Measurements from ENCODE around the gene MSANTD2.

The MSANTD2 gene

DNA sequence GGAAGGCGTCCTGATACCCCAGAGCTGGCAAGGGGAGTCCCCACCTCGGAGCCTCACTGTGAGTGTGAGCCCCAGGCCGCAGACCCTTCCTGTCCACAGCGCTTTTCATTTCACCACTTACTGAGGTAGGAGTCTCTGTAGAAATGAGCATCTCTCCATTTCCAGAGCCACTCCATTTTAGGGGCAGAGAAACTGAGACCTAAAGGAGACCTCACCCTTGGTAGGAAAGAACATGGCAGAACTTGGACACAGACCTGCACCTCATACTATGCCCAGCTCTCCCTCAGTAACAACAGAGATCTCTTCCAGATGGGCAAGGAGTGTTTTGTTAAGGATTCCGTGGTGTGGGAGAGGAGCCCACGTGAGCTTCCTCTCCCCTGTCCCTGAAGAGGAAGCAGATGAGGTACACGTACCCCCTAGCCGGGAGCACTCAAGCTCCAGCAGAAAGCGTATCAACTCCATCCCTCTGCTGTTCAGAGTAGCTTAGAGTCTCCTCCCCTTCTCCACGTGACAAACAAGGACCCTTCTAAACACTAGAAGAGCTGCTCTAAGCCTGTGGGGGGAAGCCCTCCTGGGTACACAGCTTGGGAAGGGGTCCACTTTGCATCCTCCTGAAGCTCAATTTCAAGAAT lies 47.6 kb downstream of the MSANTD2 start:
- DNase-seq: no peak

DNA sequence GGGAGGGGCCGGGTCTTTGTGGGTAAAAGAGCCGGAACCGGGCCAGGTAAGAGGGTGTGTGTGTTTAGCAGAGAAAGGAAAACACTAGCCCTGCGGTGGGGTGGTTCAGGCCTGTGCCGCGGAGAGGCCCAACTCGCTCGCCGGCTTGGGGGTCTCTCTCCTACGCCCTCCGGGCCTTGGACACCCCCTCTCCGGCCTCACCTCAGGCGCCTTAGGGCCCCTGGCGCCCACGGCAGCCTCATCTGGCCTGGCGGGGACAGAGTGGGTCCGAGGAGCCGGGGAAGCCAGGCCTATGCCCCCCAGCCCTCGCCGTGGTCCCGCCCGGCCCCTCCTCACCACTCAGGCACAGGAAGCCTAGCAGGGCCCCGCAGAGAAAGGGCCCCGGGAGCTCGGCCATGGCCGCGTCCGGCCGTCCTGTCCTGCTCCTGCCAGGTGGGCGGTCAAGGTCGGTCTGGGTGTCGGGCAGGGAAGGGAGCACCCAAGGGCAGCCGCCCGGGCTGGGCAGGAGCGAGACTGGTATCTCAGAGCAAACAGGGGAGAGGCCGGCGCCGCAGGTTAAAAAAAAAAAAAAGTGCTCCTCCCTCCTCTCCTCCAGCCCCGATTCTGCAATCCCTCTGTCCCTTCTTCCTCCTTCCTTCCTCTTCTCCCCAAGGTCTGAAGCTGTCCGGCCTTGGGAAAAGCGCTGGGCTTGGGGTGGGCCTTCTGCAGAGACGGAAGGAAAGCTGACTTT lies 48.3 kb downstream of the MSANTD2 start, which contains the start of gene VSIG2:
Gene VSIG2, minus strand, starts transcription at position 515 of the 730 bp plus-strand sequence. Its CDS starts 118 bp downstream, at position 397.
- DNase-seq: no peak

DNA sequence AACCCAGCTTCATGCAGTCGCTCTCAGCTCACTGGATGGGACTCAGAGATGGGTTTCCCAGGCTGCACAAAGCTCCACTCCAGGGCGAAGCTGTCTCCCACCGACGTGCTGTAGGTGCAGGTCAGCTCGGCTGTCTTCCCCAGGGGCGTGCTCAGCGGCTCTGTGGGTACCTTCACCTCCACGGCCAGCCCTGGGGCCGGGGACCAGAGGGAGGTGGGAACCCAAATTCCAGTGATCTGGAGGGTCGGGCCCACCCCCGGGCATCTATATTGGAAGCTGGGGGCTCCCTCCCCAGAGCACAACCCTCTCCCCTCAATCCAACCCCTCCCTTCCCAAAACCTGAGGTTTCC lies 48.8 kb downstream of the MSANTD2 start:
- no peak for DNase-seq

DNA sequence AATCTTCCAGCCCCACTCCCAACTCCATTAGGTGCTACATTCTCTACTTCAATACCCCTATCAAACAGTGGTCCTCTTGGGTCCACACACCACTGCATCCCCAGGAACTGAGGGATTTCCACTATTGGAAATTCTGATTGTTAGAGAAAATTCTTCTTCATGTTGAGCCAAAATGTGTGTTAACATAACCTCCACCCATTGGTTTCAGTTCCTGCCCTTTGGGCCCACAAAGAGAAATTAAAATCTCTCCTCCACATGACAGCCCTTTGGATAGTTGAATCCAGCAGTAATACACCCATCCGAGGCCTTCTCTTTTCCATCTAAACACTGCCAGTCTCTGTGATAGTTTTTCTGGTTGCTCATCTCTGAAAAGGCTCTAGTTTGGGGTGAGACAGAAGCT lies 50.3 kb downstream of the MSANTD2 start:
- DNase-seq: no peak

DNA sequence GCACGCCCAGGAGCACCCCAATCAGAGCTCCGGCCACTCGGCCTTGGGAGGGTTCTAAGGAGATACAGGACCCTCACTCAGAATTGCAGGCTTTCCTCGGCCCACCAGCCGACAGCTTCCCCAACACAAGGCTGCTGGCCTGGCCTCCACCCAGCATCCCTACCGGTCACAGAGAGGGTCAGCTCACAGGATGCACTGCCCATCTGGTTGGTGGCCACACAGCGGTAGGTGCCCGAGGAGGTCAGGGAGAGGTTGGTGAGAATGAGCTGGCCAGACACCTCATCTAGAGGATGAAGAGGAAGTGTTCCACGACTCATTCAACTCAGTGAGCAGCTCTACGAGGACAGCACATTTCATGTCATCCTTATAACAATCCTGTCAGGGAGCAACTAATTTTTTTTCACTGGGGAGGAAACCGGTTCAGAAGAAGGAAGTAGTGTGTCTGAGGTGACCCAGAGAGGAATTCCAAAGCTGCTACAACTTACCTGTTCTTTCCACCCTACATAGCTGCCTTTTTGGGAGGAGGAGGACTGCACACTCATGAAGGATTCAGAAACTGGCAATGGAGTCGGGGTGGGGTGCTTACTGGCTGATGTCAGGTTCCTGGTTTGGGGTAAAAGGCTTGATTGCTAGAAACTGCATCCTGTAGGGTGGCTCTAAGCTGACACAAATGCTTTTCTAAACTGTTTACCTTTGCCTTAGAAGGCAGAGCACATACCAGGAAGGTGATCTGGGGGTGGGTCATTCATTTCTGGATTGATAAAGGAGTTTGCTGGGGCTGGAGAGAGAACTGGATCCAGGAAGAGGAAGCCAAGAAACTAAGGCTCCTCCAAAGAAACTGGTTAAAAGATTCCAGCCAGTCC lies 51.5 kb downstream of the MSANTD2 start:
- no peak for DNase-seq

DNA sequence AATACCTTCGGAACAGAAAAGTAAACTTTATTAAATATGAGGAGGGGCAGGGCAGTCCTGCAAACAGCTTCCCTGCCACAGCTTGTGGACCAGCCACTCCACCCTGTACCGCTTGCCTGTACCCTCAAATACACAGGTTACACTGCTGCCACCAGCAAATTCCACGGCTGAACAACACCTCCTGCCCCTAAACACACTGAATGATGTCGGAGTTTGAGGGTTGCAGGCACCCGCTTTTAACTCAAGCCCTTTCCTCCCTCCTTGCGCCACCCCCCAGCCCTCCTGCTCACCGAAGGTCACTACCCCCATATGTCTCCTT lies 52.1 kb downstream of the MSANTD2 start:
- DNase-seq: no peak

DNA sequence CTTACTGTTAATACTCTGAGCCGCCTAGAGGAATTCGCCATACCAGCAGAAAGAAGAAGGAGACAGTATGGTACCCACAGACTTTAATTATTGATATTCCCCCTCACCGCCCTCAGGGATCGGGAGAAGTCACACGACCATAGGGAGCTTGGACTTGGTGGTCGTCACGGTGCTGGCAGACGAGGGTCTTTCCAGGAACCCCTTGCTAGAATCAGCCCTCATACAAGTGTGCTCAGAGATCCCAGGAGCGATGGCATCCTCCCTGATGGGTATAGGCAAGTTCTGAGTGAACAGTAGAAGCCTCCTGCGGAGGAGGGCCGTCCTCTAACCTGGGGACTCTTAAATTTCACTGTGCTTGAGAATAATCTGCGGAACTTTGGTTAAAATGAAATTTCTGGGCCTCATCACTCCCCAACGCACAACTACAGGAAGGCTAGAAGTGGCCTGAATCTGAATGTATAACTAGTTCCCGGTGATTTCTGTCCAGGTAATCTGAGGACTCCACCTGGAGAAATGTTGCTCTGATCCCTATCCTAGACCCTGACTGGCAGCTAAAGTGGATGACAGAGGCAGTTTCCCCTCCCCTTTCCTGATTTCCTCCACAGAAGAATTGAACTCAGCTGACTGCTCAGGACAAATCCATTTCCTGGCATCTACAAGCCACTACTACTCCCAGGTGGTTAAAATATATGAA lies 52.7 kb downstream of the MSANTD2 start:
- no peak for DNase-seq

DNA sequence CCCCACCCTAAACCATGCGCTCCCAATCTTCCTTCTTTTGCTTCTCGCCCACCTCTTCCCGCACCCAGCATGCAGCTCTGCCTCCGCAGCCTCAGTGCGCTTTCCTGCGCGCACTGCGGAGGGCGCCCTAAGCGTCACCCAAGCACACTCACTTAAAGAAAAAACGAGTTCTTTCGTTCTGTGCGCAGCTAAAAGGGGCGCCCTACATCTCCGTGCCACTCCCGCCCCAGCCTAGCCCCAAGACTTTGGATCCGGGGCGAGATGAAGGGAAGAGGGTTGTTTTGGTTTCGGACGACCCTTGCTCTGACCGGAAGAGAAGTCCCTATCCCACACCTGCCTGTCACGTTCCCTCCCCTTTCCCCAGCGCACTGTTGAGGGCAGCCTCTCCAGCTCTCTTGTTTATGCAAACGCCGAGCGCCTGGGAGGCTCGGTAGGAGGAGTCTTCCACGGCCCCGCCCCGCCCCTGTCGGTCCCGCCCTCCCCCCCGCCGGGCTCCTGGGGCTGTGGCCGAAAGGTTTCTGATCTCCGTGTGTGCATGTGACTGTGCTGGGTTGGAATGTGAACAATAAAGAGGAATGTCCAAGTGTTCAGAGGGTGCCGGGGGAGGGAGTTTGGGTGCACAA lies 53.5 kb downstream of the MSANTD2 start:
- DNase-seq: no peak

DNA sequence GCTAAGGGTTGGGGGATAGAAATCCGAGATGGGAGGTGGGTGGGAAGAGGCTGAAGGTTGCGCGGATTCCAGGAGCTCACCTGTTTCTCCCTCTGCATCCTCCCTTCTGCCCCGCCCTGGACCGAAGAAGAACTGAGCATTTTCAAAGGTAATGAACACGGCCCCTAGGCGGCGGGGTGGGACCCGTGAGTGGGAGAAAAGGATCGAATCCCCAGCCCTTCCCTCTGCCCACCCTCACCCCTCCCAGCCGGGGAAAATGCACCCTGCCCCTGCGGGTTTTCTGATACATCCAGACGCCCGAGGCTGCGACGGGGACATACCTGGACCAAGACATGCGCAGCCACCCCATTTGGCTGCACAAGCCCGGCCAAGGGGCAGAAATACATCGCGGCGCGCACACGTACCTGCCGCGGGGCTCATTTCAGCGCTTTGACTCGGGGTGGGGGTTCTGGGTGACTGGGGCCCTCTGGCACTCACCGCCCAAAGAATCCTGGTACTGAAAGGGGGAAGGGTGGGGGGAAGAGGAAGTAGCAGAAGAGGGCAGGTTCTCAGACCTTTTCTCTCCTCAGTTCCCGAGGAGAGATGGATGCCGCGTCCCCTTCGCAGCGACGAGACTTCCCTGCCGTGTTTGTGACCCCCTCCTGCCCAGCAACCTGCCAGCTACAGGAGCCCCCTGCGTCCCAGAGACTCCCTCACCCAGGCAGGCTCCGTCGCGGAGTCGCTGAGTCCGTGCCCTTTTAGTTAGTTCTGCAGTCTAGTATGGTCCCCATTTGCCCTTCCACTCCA lies 54.2 kb downstream of the MSANTD2 start:
- DNase-seq: no peak

DNA sequence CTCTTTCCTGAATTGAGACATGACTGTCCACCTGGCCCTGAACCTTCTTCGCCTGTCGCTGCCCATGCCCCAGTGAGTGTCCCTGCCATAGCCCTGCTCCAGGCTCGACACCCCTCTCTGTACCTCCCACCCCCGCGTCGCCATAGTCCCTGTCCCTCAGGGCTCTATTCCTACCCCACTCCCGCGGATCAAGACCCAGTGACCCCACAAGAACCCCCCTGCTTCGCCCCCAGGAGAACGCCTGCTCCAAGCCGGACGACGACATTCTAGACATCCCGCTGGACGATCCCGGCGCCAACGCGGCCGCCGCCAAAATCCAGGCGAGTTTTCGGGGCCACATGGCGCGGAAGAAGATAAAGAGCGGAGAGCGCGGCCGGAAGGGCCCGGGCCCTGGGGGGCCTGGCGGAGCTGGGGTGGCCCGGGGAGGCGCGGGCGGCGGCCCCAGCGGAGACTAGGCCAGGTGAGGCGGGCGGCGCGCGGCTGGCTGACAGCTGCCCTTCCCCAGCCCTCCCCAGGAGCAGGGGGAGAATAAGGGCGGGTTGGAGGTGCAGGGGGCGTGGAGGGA lies 54.9 kb downstream of the MSANTD2 start:
- no peak for DNase-seq

DNA sequence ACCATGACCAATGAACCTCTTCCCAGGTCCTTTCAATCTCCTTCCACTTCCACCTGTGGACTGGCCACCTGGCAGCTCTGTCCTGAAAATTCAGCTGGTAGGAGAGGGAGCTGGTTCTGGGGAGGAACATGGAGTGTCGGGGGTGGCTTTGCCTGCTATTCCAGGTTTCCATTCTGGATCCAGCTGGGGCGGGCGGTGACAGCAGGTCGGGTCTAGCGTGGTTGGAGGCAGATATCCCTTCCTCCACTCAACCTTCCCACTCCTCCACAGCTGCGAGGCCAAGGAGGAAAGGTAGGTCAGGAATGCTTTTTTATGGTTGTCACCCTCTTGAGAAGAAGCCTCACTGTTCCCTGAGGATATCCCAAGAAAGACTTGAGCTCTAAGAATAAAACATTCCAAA lies 57.2 kb downstream of the MSANTD2 start:
- DNase-seq: no peak

DNA sequence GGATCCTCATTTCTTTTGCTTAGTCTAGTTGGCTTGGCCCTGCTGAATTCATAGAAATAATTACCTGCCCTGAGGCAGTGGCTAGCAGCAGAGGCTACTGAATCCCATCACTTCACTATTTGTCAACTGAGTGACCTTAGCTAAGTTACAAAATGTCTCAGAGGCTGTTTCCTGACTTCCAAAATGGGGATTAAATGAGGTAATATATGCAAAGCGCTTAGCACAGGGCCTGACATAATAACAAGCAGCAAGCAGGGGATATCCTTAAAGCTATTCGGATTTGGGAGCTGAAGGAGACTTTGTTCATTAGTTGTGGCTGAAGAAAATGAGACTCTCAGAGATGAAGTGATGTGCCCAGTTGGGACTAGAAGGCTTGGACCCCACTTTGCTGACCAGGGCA lies 57.7 kb downstream of the MSANTD2 start:
- DNase-seq: no peak

DNA sequence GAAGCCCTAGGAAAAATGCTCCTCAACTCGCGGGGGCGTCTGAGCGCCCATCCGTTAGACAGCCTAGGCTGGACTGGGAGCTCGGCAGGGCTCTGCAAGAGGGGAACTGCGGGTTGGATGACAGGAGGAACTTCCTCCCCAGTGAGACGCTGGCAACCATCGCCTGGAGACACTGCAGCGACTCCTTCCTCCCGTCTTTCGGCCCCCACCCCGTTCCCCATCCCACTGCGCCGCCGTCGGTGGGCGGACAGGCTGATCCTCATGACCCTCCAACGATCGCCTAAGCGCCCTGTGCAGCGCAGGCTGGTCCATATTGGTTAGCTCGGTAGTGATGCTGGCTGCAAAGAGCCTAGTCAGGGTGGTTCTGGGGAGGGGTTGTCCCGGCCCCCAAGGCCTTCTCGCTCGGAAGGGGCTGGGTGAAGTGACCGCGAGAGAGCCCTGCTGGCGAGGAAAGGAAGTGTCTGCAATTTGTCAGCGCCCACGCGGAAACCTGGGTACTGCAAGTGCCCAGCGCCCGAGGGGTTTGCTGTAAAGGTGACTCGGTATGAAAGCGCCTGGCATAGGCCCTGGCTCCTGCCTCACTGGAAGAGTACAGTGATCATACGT lies 59.8 kb downstream of the MSANTD2 start:
- no peak for DNase-seq

DNA sequence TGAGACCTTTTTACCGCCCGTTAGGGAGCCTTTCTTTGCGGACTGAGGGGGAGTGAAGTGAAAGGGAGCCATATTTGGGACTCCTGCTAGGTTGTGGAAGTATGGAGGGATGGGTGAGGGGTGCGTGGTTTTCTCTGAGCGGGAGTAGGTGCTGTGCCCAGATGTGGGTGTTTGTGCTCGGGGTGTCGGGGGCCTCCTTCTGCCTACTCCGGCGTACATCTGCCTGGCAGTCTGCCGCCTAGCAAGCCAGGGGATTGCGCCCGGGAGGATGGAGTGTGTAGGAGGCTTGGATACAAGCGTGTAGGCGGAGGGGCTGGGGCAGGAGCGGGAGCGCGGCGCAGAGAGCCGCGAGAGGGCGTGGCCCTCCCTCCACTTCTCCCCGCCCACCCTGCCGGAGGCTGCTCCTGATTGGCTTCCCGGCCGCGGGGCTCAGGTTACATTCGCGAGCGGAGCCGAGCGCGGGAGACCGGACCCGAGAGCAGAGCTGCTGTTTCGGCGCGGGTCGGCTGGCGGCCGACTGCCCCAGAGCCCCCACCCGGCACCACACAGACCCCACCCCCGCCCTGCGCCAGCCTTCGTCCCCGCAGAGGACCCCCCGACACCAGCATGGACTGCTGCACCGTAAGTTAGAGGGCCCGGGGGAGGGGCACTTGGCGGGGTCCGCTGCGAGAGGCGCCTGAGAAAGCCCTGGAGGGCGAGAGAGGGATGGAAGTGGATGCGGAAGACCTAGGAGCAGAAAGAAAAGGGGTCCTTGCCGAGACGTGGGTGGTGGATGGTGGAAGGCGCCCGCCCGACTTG lies 60.5 kb downstream of the MSANTD2 start, which contains the start of gene NRGN:
Gene NRGN, plus strand, starts transcription at position 464 of the 798 bp plus-strand sequence. Its CDS starts 143 bp downstream, at position 607.
- DNase-seq: peak; percentile 57

DNA sequence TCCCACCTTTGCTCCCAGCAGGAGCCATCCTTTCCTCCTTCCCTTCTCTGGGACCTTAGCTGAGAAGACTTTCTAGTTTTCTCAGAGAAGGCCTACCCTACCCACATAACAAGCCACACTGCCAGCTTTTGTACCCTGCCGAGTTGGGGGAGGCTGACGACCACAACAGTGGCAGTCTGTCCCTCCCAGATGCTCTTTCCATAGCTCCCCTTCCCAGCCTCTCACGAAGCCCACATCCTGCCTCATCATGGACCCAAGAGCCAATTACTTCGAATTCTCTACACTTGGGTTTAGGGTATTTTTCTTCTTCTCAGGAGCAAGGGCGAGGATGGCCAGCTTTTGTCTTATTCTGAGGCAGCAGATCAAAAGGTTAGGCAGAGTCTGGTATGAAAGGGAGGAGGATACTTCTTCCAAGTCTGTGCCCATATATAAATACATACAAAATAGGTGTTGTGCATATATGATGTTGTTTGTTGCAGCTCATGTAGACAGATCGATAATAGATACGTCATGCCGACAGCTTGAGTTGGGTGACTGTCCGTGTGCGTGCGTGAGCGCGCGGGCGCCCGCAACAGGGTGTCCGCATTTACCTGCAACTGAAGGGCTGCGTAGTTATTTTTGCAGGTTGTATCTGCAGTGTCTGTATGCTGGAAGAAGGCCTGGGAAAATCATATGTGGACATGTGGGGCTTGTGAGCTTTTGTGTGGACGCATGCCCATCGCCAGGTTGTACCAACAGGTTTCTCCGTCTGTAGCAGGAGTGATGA lies 61.3 kb downstream of the MSANTD2 start:
- no peak for DNase-seq

DNA sequence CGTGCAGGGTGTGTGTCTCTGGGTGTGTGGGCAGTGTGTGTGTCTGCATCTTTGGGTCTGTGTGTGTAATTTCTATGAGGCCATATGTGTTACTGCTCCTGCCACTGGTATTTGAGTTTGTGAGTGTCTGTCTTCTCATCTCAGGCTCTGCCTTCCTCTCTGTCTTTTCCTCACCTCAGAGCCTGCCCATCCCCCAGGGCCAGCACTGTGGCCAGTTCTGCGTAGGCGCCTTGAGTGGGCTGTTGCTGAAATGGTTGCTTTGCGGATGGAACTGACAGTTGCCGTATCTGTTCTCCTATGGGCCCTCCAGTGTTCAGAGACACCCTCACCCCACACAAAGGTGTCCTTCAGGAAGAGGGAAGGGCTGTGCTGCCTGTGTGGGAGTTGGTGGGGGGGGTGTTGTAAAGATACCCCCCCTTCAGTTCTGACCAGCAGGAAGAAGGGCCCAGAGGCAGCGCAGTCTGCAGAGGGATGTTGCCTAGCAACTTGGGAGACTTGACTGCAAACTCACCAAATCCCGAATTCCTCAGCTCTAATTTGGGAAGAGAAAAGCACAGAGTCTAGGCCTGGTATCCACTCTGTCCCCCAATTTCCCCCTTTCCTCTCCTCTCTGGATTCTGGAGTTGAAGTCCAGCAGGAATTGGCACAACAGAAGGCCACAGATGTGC lies 62.4 kb downstream of the MSANTD2 start:
- DNase-seq: no peak

DNA sequence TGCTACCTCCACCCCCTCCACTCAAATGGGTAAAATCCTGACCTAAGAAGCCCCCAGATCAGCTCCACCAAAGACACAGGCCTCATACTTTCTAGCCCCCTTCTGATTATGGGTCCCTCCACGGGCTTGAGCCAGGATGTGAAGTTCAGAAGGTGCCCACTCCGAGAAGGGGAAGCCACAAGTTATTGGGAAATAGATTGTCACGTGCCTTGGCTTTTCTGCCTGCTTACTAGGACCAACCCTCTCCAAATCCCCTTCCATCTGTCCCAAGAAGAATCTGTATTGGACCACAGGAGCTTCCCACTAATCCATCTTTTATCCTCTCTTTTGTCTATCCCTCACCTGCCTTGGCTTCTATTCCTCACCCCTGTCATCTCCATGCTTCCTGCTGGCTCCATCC lies 63.5 kb downstream of the MSANTD2 start:
- no peak for DNase-seq

DNA sequence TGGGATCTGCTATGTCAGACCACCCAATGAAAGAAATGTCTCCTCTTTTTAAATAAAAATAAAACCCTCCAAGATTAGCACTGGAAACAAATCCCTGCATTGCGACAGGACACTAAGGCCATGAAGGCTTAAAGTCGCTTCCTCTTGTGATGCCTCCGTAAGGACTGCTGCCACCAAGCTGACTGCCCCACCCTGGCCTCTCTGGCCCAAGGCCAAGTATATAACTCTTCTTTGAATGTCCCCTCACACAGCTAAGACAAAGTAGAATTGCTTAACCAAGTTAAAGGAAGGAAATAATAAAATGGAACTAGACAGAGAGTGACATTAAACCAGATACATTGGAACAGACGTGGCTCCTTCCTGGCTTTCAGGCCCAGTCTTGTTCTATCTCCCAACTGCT lies 68.0 kb downstream of the MSANTD2 start:
- no peak for DNase-seq

DNA sequence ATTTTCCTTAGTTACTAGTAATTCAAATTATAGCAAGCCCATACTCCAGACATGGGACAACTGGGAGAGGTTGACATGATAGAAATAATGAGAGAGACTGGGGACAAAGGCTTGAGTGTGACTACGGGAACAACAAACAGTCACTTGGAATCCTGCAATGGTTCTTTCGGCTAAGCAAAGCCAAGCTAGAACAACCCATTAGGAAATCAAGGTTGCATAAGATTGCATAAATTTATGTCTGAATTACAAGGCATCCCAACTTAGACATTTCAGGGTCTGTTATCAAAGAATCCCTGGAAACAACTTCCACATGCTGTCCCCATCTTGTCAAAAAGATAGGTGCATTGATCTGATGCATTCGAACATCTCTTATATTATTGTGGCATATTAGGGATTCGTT lies 70.6 kb downstream of the MSANTD2 start:
- no peak for DNase-seq

Measured in NCI-H1436 treated with DMSO at 0.1 percent for 48 hours (cell line).